Measurements from ENCODE around the gene MFSD6L. TPM values are rescaled to one million over a fixed set of nuclear protein-coding genes. Genes with fewer than 3 reads are reported as not detected.
"Not testable (repeated sequence)": the region's sequence is repeated elsewhere in the genome, so short reads cannot be mapped to it uniquely, and the experiment has no call there.

Gene MFSD6L
- total RNA-seq, 1 experiment from 2014 or later = not detected

GRCh38 chr17:8818047-8818446 is 18.9 kb upstream of the MFSD6L start:
- Histone ChIP-seq H3K4me3 (no peak overlapping the region), H3K9me3 (replicated peaks) (no peaks in the 10 kb centered on the region), H3K4me1 (replicated peaks) (no peaks in the 10 kb centered on the region), H3K27ac (no peak overlapping the region), H3K27me3 (replicated peaks) (0 out of 2 replicates have a peak, but pooled peaks cover 3% of the 10 kb centered on the region), H3K36me3 (no peaks in the 10 kb centered on the region)
- DNase-seq (ENCODE audit: low read depth in 1 of 2, low spot score in 2 of 2) = no peak

- 0 out of 2 replicates have a peak, but pooled peaks cover 2% of the 10 kb centered on the region for H3K9me3 ChIP-seq (replicated peaks)
- DNase-seq (ENCODE audit: low read depth in 1 of 2, low spot score in 2 of 2) = no peak
These were observed 7.9 kb upstream of the MFSD6L start for GRCh38 chr17:8806926-8807550.

GRCh38 chr17:8806253-8806925 is 7.2 kb upstream of the MFSD6L start:
- no peak for DNase-seq (ENCODE audit: low read depth in 1 of 2, low spot score in 2 of 2)
- Histone ChIP-seq H3K27me3 (replicated peaks) (no peaks in the 10 kb centered on the region), H3K4me1 (replicated peaks) (no peaks in the 10 kb centered on the region), H3K27ac (no peak overlapping the region), H3K9me3 (replicated peaks) (0 out of 2 replicates have a peak, but pooled peaks cover 2% of the 10 kb centered on the region), H3K36me3 (no peaks in the 10 kb centered on the region), H3K4me3 (no peak overlapping the region)

More at GRCh38 chr17:8806926-8807550, 7.9 kb upstream of the MFSD6L start:
- Histone ChIP-seq H3K27me3 (replicated peaks) (no peaks in the 10 kb centered on the region), H3K4me3 (no peak overlapping the region), H3K36me3 (no peaks in the 10 kb centered on the region), H3K4me1 (replicated peaks) (no peaks in the 10 kb centered on the region), H3K27ac (no peak overlapping the region)

- H3K27me3 ChIP-seq (replicated peaks); H3K9me3 ChIP-seq (replicated peaks); H3K4me3 ChIP-seq; DNase-seq (ENCODE audit: low read depth in 1 of 2, low spot score in 2 of 2); H3K36me3 ChIP-seq; H3K4me1 ChIP-seq (replicated peaks); H3K27ac ChIP-seq: not testable (repeated sequence)
These were observed 6.2 kb upstream of the MFSD6L start for GRCh38 chr17:8805396-8805795.

- no peak overlapping the region for H3K4me3 ChIP-seq
- no peaks in the 10 kb centered on the region for H3K36me3 ChIP-seq
- no peaks in the 10 kb centered on the region for H3K27me3 ChIP-seq (replicated peaks)
- DNase-seq (ENCODE audit: low read depth in 1 of 2, low spot score in 2 of 2) = no peak
- H3K27ac ChIP-seq = no peak overlapping the region
- H3K9me3 ChIP-seq (replicated peaks) = 0 out of 2 replicates have a peak, but pooled peaks cover 2% of the 10 kb centered on the region
- no peaks in the 10 kb centered on the region for H3K4me1 ChIP-seq (replicated peaks)
These were observed 4.6 kb upstream of the MFSD6L start for GRCh38 chr17:8803531-8804420.

GRCh38 chr17:8801135-8801840 is 2.1 kb upstream of the MFSD6L start:
- Histone ChIP-seq H3K27ac (no peak overlapping the region), H3K9me3 (replicated peaks) (no peaks in the 10 kb centered on the region), H3K27me3 (replicated peaks) (no peaks in the 10 kb centered on the region), H3K4me1 (replicated peaks) (no peaks in the 10 kb centered on the region), H3K4me3 (no peak overlapping the region), H3K36me3 (no peaks in the 10 kb centered on the region)
- no peak for DNase-seq (ENCODE audit: low read depth in 1 of 2, low spot score in 2 of 2)

GRCh38 chr17:8800656-8801055 is 1.5 kb upstream of the MFSD6L start:
- DNase-seq (ENCODE audit: low read depth in 1 of 2, low spot score in 2 of 2) = no peak
- no peaks in the 10 kb centered on the region for H3K9me3 ChIP-seq (replicated peaks)

GRCh38 chr17:8799570-8800212 is 526 bp upstream of the MFSD6L start:
- H3K27ac ChIP-seq = no peak overlapping the region
- no peaks in the 10 kb centered on the region for H3K27me3 ChIP-seq (replicated peaks)
- no peak for DNase-seq (ENCODE audit: low read depth in 1 of 2, low spot score in 2 of 2)
- H3K36me3 ChIP-seq = no peaks in the 10 kb centered on the region
- no peaks in the 10 kb centered on the region for H3K4me1 ChIP-seq (replicated peaks)
- H3K9me3 ChIP-seq (replicated peaks) = no peaks in the 10 kb centered on the region
- H3K4me3 ChIP-seq = no peak overlapping the region

More at GRCh38 chr17:8800656-8801055, 1.5 kb upstream of the MFSD6L start:
- Histone ChIP-seq H3K4me3 (no peak overlapping the region), H3K27me3 (replicated peaks) (no peaks in the 10 kb centered on the region), H3K4me1 (replicated peaks) (no peaks in the 10 kb centered on the region), H3K27ac (no peak overlapping the region), H3K36me3 (no peaks in the 10 kb centered on the region)

GRCh38 chr17:8798176-8798845 is 854 bp downstream of the MFSD6L start:
- H3K9me3 ChIP-seq (replicated peaks) = no peaks in the 10 kb centered on the region
- no peaks in the 10 kb centered on the region for H3K36me3 ChIP-seq
- no peaks in the 10 kb centered on the region for H3K4me1 ChIP-seq (replicated peaks)
- H3K27ac ChIP-seq = no peak overlapping the region
- H3K27me3 ChIP-seq (replicated peaks) = no peaks in the 10 kb centered on the region
- no peak overlapping the region for H3K4me3 ChIP-seq
- no peak for DNase-seq (ENCODE audit: low read depth in 1 of 2, low spot score in 2 of 2)

GRCh38 chr17:8797621-8798175 is 1.5 kb downstream of the MFSD6L start:
- Histone ChIP-seq H3K27ac (no peak overlapping the region), H3K36me3 (no peaks in the 10 kb centered on the region), H3K4me3 (no peak overlapping the region), H3K4me1 (replicated peaks) (no peaks in the 10 kb centered on the region), H3K27me3 (replicated peaks) (no peaks in the 10 kb centered on the region), H3K9me3 (replicated peaks) (no peaks in the 10 kb centered on the region)
- no peak for DNase-seq (ENCODE audit: low read depth in 1 of 2, low spot score in 2 of 2)

- Histone ChIP-seq H3K27ac (no peak overlapping the region), H3K4me3 (no peak overlapping the region), H3K36me3 (no peaks in the 10 kb centered on the region), H3K9me3 (replicated peaks) (peaks cover 12% of the 10 kb centered on the region), H3K27me3 (replicated peaks) (no peaks in the 10 kb centered on the region), H3K4me1 (replicated peaks) (no peaks in the 10 kb centered on the region)
- no peak for DNase-seq (ENCODE audit: low read depth in 1 of 2, low spot score in 2 of 2)
These were observed 4.5 kb downstream of the MFSD6L start for GRCh38 chr17:8794636-8795035.

GRCh38 chr17:8793649-8794048 is 5.5 kb downstream of the MFSD6L start:
- DNase-seq (ENCODE audit: low read depth in 1 of 2, low spot score in 2 of 2) = no peak
- H3K4me3 ChIP-seq = no peak overlapping the region
- no peaks in the 10 kb centered on the region for H3K4me1 ChIP-seq (replicated peaks)
- H3K27ac ChIP-seq = no peak overlapping the region
- peaks cover 12% of the 10 kb centered on the region for H3K9me3 ChIP-seq (replicated peaks)
- H3K36me3 ChIP-seq = no peaks in the 10 kb centered on the region
- no peaks in the 10 kb centered on the region for H3K27me3 ChIP-seq (replicated peaks)

Measured in SJSA1 (cell line).